Measurements from ENCODE around the gene ANKS1A. TPM values are rescaled to one million over a fixed set of nuclear protein-coding genes. Genes with fewer than 3 reads are reported as not detected.

Gene ANKS1A
- total RNA-seq, 1 donor: 7.2 TPM

- Histone ChIP-seq H3K27ac (ENCODE audit: low read depth, low read length) (no peak overlapping the region), H3K4me2 (ENCODE audit: insufficient read depth, low read length) (no peak overlapping the region), H4K20me1 (ENCODE audit: insufficient read depth, low read length) (peaks cover 4% of the 10 kb centered on the region), H3K27me3 (ENCODE audit: insufficient read depth, low read length) (no peaks in the 10 kb centered on the region), H3K79me2 (ENCODE audit: insufficient read depth, low read length) (no peaks in the 10 kb centered on the region), H2AFZ (ENCODE audit: low read length) (no peak overlapping the region), H3K4me1 (ENCODE audit: insufficient read depth, low read length) (peaks cover 3% of the 10 kb centered on the region), H3K4me3 (ENCODE audit: insufficient read depth, low read length) (no peak overlapping the region), H3K36me3 (ENCODE audit: insufficient read depth, low read length) (no peaks in the 10 kb centered on the region), H3K9me3 (ENCODE audit: low read depth, low read length) (no peaks in the 10 kb centered on the region)
- DNase-seq (ENCODE audit: insufficient read length, low spot score, missing footprints): no peak
- TF ChIP-seq, protein P1, sequence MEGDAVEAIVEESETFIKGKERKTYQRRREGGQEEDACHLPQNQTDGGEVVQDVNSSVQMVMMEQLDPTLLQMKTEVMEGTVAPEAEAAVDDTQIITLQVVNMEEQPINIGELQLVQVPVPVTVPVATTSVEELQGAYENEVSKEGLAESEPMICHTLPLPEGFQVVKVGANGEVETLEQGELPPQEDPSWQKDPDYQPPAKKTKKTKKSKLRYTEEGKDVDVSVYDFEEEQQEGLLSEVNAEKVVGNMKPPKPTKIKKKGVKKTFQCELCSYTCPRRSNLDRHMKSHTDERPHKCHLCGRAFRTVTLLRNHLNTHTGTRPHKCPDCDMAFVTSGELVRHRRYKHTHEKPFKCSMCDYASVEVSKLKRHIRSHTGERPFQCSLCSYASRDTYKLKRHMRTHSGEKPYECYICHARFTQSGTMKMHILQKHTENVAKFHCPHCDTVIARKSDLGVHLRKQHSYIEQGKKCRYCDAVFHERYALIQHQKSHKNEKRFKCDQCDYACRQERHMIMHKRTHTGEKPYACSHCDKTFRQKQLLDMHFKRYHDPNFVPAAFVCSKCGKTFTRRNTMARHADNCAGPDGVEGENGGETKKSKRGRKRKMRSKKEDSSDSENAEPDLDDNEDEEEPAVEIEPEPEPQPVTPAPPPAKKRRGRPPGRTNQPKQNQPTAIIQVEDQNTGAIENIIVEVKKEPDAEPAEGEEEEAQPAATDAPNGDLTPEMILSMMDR (IDR thresholded peaks at IDR 0.05; ENCODE audit: extremely low read depth, low read depth, low read length): peak; percentile 35
Observed at GRCh38 chr6:34973547-34974248, 84.6 kb downstream of the ANKS1A start.

DNA sequence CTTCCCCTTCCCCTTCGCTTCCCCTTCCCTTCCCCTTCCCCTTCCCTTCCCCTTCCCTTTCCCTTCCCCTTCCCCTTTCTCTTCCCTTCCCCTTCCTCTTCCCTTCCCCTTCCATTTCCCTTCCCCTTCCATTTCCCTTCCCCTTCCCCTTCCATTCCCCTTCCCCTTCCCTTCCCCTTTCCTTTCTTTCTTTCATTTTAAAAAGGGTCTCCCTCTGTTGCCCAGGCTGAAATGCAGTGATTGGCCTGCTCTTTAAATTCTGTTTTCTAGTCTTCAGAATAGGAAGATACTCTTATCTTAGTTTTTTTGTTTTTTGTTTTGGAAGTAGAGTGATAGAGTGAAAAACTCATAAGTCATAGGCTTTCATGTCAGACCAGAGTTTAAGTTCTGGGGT is 85.2 kb downstream of the ANKS1A start:
- Histone ChIP-seq H3K27ac (ENCODE audit: low read depth, low read length) (no peak overlapping the region), H2AFZ (ENCODE audit: low read length) (no peak overlapping the region), H3K36me3 (ENCODE audit: insufficient read depth, low read length) (no peaks in the 10 kb centered on the region), H3K9me3 (ENCODE audit: low read depth, low read length) (no peaks in the 10 kb centered on the region), H3K4me1 (ENCODE audit: insufficient read depth, low read length) (peaks cover 3% of the 10 kb centered on the region), H4K20me1 (ENCODE audit: insufficient read depth, low read length) (peaks cover 4% of the 10 kb centered on the region), H3K27me3 (ENCODE audit: insufficient read depth, low read length) (no peaks in the 10 kb centered on the region), H3K79me2 (ENCODE audit: insufficient read depth, low read length) (no peaks in the 10 kb centered on the region), H3K4me2 (ENCODE audit: insufficient read depth, low read length) (no peak overlapping the region), H3K4me3 (ENCODE audit: insufficient read depth, low read length) (no peak overlapping the region)
- no peak for DNase-seq (ENCODE audit: insufficient read length, low spot score, missing footprints)
- TF ChIP-seq, protein P1 (IDR thresholded peaks at IDR 0.05; ENCODE audit: extremely low read depth, low read depth, low read length): no peak

DNA sequence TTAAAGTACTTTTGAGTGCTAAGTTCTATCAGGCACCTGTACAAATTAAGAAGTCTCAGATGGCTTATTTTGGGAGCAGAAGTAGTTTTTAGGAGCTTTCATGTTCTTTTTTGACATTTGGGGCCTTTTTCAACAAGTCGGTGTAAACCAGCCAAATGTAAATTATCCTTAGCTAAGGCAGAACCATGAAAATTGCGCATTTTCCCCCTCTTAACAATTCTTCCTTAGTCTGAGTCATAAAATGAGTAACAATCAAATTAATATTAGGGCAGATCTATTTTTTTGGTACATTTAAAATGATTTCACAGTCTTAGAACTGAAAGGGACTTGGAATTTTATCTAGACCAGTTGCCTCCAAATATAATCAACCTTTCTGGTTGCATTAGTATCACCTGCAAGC is 87.2 kb downstream of the ANKS1A start:
- H2AFZ ChIP-seq (ENCODE audit: low read length): no peak overlapping the region
- no peak for DNase-seq (ENCODE audit: insufficient read length, low spot score, missing footprints)
- H3K4me1 ChIP-seq (ENCODE audit: insufficient read depth, low read length): no peaks in the 10 kb centered on the region
- no peaks in the 10 kb centered on the region for H3K36me3 ChIP-seq (ENCODE audit: insufficient read depth, low read length)
- peaks cover 4% of the 10 kb centered on the region for H4K20me1 ChIP-seq (ENCODE audit: insufficient read depth, low read length)
- H3K27me3 ChIP-seq (ENCODE audit: insufficient read depth, low read length): no peaks in the 10 kb centered on the region
- H3K4me2 ChIP-seq (ENCODE audit: insufficient read depth, low read length): no peak overlapping the region
- TF ChIP-seq, protein P1 (IDR thresholded peaks at IDR 0.05; ENCODE audit: extremely low read depth, low read depth, low read length): no peak
- H3K27ac ChIP-seq (ENCODE audit: low read depth, low read length): no peak overlapping the region
- no peak overlapping the region for H3K4me3 ChIP-seq (ENCODE audit: insufficient read depth, low read length)
- no peaks in the 10 kb centered on the region for H3K79me2 ChIP-seq (ENCODE audit: insufficient read depth, low read length)
- no peaks in the 10 kb centered on the region for H3K9me3 ChIP-seq (ENCODE audit: low read depth, low read length)

DNA sequence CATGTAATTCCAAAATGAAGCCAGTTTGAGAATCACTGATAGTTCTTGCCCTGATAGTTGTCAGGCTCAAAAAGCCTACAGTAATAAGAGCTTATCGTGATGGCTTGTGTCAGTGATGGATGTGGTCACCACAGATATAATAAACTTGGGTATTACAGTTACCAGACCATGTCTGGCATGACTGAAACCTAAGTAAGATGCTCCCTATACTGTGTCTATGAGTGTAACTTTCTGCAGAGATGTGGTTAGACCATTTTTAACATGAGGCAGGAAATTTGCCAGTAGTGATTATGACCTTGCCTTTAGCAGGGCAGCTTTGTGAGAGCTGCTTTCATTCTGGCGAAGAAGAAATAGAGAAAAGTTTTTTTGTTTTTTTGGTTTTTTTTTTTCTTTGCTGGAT is 90.2 kb downstream of the ANKS1A start:
- Histone ChIP-seq H3K36me3 (ENCODE audit: insufficient read depth, low read length) (no peaks in the 10 kb centered on the region), H3K27me3 (ENCODE audit: insufficient read depth, low read length) (no peaks in the 10 kb centered on the region), H3K9me3 (ENCODE audit: low read depth, low read length) (no peaks in the 10 kb centered on the region), H3K4me2 (ENCODE audit: insufficient read depth, low read length) (no peak overlapping the region), H3K4me1 (ENCODE audit: insufficient read depth, low read length) (peaks cover 12% of the 10 kb centered on the region), H3K4me3 (ENCODE audit: insufficient read depth, low read length) (no peak overlapping the region), H2AFZ (ENCODE audit: low read length) (no peak overlapping the region), H3K79me2 (ENCODE audit: insufficient read depth, low read length) (no peaks in the 10 kb centered on the region), H4K20me1 (ENCODE audit: insufficient read depth, low read length) (no peaks in the 10 kb centered on the region), H3K27ac (ENCODE audit: low read depth, low read length) (no peak overlapping the region)
- no peak for DNase-seq (ENCODE audit: insufficient read length, low spot score, missing footprints)
- TF ChIP-seq, protein P1 (IDR thresholded peaks at IDR 0.05; ENCODE audit: extremely low read depth, low read depth, low read length): no peak

Measured in osteoblast (primary cell).